ENCODE data around the gene SCYL3.
"Not testable (repeated sequence)": the region's sequence is repeated elsewhere in the genome, so short reads cannot be mapped to it uniquely, and the experiment has no call there.

The SCYL3 gene

GRCh38 chr1:169869426-169869825 is 24.3 kb downstream of the SCYL3 start:
- no peak for DNase-seq (ENCODE audit: low spot score)

GRCh38 chr1:169868978-169869377 is 24.7 kb downstream of the SCYL3 start:
- no peak for DNase-seq (ENCODE audit: low spot score)

- no peak for DNase-seq (ENCODE audit: low spot score)
These were observed 26.6 kb downstream of the SCYL3 start for GRCh38 chr1:169867012-169867675.

GRCh38 chr1:169866577-169866976 is 27.1 kb downstream of the SCYL3 start:
- DNase-seq (ENCODE audit: low spot score): no peak

GRCh38 chr1:169864531-169864930 is 29.2 kb downstream of the SCYL3 start:
- not testable (repeated sequence) for DNase-seq (ENCODE audit: low spot score)

DNA sequence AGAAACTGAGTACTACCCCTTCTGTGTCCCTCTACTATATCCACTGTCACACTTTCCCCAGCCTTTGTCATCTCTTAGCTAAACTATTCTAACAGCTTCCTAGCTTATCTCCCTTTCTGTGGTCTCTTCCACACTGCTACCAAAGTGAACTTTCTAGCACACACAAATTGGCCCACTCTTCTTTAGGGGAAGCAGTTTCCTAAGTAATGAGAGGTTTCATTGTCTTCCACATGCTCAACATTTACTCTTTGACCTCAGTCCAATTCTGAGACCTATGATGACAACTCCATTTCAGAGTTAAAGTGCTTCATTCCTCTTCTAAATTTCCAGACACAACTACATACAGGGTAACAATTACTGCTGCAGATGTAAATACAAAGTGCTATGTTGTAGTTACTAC is 32.9 kb downstream of the SCYL3 start:
- DNase-seq (ENCODE audit: low spot score): no peak

DNA sequence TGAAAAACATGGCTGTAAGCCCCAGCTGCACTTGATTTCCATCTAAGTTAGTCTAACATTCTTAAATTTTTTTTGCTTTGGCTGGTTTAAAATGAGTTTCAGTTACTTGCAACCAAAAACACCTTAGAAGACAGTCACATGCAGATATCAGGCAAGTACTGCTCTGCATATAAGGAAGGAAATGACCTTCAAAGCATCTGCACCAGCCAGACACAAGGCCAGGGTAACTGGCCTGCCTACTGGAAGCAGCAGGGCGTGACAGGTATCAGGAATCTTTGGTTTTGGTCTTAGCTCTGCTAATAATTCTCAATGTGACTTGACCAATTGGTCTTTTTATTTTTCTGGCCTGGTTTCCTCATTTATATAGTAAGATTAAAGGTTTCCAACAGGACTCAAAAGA is 33.5 kb downstream of the SCYL3 start:
- DNase-seq (ENCODE audit: low spot score): no peak

GRCh38 chr1:169859001-169859400 is 34.7 kb downstream of the SCYL3 start:
- DNase-seq (ENCODE audit: low spot score): no peak

GRCh38 chr1:169858467-169858866 is 35.2 kb downstream of the SCYL3 start:
- DNase-seq (ENCODE audit: low spot score): no peak

GRCh38 chr1:169853341-169853740 is 40.4 kb downstream of the SCYL3 start:
- no peak for DNase-seq (ENCODE audit: low spot score)

- no peak for DNase-seq (ENCODE audit: low spot score)
These were observed 44.2 kb downstream of the SCYL3 start for GRCh38 chr1:169849346-169850022.

GRCh38 chr1:169848456-169848855 is 45.2 kb downstream of the SCYL3 start:
- no peak for DNase-seq (ENCODE audit: low spot score)

- no peak for DNase-seq (ENCODE audit: low spot score)
These were observed 48.6 kb downstream of the SCYL3 start for GRCh38 chr1:169844941-169845608.

DNA sequence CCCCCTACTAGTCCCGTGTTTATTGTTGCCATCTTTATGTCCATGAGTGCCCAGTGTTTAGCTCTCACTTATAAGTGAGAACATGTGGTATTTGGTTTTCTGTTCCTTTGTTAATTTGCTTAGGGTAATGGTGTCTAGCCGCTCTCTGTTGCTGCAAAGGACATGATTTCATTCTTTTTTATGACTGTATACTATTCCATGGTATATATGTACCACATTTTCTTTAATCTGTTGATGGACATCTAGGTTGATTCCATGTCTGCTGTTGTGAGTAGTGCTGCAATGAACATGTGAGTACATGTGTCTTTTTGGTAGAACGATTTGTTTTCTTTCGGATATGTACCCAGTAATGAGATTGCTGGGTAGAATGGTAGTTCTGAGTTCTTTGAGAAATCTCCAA is 54.8 kb downstream of the SCYL3 start:
- DNase-seq (ENCODE audit: low spot score): no peak

DNA sequence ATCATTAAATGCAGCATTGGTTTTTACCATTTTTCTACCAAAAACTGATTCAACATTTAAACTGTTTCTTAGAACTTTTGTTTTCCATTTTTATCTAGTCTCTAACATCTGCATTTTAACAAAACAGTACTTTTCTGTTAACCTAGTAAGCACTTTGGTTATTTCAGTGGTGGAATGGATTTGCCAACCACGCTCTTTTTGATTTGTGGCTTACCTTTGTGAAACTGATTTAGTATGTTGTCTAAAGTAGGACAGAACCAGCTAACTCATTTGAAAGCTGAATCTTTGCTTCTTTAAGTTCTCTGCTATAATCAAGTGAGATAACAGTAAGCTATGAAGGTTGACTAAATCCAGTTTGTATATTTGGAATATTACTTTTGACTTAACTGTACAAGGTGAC is 57.5 kb downstream of the SCYL3 start:
- no peak for DNase-seq (ENCODE audit: low spot score)

DNA sequence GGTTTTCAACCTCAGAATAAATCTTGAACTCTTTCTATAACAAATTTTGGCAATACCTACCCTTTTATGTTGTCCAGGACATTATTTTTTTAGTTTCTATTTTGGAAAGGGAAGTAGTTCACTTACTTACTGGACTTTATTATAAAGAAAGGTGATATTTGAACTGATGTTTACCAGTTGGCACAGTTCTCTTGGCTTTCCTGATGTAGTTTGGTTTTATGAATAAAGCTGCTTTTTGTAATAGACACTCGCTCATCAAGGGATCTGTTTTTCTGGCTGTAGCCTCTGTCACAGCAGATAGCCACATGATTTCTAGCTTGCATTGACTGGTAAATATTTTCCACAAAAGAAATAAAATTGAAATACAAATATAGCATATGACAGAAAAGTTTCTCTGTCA is 58.0 kb downstream of the SCYL3 start:
- no peak for DNase-seq (ENCODE audit: low spot score)

DNA sequence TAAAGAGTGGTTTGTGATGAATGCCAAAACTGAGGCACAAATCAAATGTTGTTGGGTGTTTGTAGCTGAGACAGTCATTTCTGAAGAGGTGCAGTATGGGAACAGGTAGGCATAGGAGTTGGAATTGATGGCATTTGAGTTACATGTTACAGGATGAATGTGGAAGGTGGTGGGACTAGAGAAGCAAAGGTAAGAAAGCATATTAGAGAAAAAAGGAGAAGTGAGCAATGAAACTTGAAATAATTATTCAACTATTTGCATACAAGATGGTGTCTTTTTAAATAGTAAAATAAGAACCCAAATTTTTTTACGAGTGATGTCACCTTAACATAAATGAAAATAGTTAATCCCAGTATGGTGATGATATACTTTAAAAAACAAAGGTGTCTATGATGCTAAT is 58.8 kb downstream of the SCYL3 start:
- DNase-seq (ENCODE audit: low spot score): no peak

DNA sequence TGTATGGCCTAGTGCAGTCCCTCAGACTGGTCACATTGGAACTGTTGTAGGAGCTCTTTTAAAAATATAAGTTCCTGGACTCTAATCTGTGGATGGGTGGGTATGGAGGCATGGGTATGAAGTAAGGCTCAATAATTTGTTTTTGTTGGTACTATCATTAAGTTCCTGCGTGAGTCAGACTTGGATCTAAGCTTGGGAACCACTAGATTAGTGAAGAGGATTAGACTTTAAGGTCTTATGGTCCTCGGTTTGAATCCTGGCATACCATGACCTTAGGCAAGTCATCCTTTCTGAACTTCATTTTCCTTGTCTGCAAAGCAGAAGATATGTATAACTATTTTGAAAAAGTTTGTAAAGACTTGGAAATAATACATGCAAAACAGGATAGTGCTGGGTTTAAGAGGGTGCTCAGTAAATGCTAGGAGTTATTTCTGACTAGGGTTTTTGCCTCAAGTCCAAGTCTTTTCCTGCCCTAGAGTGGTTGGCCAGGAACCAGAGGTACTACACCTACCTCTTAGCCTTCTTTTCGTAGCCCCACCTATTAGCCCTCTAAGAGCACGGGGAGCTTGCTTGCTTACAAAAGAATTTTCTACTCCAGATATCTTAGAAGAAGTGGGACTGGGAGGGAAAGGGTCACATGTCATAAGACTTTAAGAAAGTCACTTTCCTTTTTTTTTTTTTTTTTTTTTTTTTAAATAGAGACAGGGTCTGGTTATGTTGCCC is 60.4 kb downstream of the SCYL3 start:
- no peak for DNase-seq (ENCODE audit: low spot score)

DNA sequence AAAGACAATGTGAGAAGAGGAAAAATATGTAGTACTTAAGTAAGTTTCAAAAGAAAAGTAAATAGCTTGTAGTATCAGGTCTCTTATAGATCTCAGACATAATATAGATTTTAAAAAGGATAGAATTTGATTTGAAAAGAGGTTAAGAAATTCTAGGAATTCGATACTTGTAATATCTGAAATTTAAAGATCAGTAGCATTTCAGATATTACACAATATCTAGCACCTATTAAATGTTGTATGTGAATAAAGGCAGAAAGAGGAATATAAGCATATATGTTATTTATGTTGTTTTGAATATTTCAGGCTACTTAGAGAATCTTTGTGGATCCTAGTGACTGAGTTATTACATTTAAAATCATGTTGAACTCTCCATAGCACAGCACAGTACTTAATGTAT is 64.0 kb downstream of the SCYL3 start:
- DNase-seq (ENCODE audit: low spot score): no peak

DNA sequence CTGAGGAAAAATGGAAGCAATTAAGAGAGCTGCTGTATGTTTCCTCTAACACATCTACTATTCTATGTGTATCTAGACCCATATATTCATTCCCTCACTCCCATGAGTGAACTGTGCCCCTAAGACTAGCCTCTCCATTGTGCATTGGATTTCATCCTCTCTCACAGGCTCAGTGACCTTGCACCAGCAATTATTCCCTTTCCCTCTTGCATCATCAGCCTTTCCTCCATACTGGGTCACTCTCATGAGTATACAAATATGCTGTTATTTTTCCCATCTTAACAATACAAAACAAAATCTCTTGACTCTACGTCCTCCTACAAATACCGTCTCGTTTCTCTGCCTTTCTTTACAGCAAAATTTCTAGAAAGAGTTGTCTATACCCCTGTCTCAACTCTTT is 69.5 kb downstream of the SCYL3 start:
- DNase-seq (ENCODE audit: low spot score): no peak

- DNase-seq (ENCODE audit: low spot score): no peak
These were observed 72.2 kb downstream of the SCYL3 start for GRCh38 chr1:169821500-169821899.

GRCh38 chr1:169816617-169817016 is 77.1 kb downstream of the SCYL3 start:
- DNase-seq (ENCODE audit: low spot score): no peak

- DNase-seq (ENCODE audit: low spot score): no peak
These were observed 79.4 kb downstream of the SCYL3 start for GRCh38 chr1:169814265-169814664.
